Spleen (tissue), 7 donors: ENCODE data around the gene ROR1.

Source experiments
- CTCF ChIP-seq, 11 experiments: fragments of 200-600 bp in 7 of 11; fragments of 450-650 bp in 4 of 11; sonication (generic) in 4 of 11; IDR thresholded peaks in 8 of 11; conservative IDR thresholded peaks in 3 of 11; 1 replicate in 7 of 11; 2 replicates in 4 of 11; pipeline versions ENCODE4 v1.4.0 to v1.8.0; 2016 to 2021; ENCODE audit warnings: antibody characterized with exemption in 11 of 11, inconsistent platforms in 4 of 11, mild to moderate bottlenecking in 1 of 11
- POLR2A ChIP-seq, 3 donors: fragments of 450-650 bp; IDR thresholded peaks; one replicate each; pipeline ENCODE4 v1.5.1; 2017; ENCODE audit warnings: antibody characterized with exemption in 3 of 3, mild to moderate bottlenecking in 1 of 3
- POLR2AphosphoS5 ChIP-seq, 3 donors: sonication (generic); formaldehyde crosslinking; IDR thresholded peaks; one replicate each; pipeline ENCODE4 v1.5.1; 2017; ENCODE audit warnings: antibody characterized with exemption in 3 of 3
- donor health status: DM: no; HTN: no; CAD: no; lungs with moderate emphysema.
- donor health status: DM: no; HTN: no; CAD: no.
- donor health status: DM: no; HTN: no; CAD: no.

DNA sequence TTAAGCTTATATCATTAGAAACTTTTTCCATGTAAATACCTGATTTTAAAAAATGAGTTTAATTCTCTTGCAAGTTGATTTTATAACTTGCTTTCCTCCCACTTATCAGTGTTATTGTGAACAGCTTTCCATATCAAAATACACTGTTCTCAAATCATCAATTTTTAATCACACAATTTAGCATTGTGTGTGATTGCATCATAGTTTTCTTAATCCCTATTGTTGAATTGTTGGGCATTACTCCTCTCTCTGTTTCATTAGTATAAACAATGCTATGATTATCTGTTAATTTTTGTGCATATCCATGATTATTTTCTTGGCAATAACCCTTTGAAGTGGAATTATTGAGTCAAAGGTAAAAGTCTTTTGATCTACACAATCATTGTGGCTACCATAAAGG, 48.7 kb downstream of the ROR1 start:
- no peak for TF ChIP-seq CTCF (IDR thresholded peaks at IDR 0.05 in 8 of 11, conservative IDR thresholded peaks at IDR 0.05 in 3 of 11)
- TF ChIP-seq POLR2A (IDR thresholded peaks at IDR 0.05), result no peak
- no peak for TF ChIP-seq POLR2AphosphoS5 (IDR thresholded peaks at IDR 0.05)
